IMR-90 (cell line): ENCODE results near the gene CASP6.
"Not testable (repeated sequence)": the region's sequence is repeated elsewhere in the genome, so short reads cannot be mapped to it uniquely, and the experiment has no call there.

ENCODE experiments used
- CTCF ChIP-seq: conservative IDR thresholded peaks from 2 replicates; pipeline ENCODE4 v1.5.1; 2012; ENCODE audit warnings: mild to moderate bottlenecking, low read depth, low read length, improper control_type of control experiment
- POLR2A ChIP-seq: IDR thresholded peaks from 2 replicates; pipeline ENCODE4 v1.6.1; 2012; ENCODE audit warnings: mild to moderate bottlenecking, low read depth, low read length
- USF2 ChIP-seq: fragments of 150-350 bp; IDR thresholded peaks from 2 replicates; pipeline ENCODE4 v1.6.1; 2017; ENCODE audit warnings: mild to moderate bottlenecking, antibody characterized with exemption, low read length, low read depth

- TF ChIP-seq USF2, CTCF, POLR2A: not testable (repeated sequence)
Observed at GRCh38 chr4:109678925-109679324, 24.3 kb downstream of the CASP6 start.
